Measurements from ENCODE around the gene GPRC5B.

GPRC5B gene, protein sequence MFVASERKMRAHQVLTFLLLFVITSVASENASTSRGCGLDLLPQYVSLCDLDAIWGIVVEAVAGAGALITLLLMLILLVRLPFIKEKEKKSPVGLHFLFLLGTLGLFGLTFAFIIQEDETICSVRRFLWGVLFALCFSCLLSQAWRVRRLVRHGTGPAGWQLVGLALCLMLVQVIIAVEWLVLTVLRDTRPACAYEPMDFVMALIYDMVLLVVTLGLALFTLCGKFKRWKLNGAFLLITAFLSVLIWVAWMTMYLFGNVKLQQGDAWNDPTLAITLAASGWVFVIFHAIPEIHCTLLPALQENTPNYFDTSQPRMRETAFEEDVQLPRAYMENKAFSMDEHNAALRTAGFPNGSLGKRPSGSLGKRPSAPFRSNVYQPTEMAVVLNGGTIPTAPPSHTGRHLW

DNA sequence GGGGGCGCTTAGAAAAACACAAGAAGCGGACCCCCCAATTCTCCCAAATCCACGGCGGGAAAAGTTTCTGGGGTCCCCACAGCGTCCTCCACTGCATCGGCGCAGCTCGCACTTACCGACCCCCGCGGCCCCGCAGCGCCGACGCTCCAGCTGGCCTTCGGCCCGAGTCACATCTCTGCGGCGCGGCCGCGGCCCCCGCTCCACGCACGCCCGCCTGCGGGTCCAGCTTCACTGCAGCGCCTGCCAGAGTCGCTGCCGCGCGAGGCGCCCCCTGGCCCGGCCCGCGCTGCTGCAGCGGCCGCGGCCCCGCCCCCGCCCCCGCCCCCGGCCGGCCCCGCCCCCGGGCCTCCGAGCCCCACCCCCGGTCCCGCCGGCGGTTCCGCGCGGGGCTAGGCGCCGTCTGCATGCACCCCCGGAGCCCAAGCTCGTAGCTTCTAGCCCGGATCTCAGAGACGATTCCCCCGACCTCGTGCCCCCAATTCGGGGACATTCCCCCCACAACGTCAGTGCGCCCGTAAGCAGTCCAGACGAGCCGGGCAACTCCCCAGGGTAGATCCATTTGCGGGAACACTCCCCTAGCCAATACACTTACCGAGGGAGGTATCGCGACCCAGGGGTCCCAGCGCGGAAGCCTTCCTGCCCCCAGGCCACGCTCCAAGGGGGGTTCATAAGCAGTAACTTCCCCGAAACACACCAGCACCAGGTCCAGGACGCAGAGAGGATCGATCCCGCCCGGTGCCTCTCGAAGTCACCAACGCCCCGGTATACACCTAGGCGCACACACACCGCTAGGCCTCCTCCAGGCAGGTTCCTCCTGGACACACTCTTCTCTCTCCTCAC lies at the start of gene GPRC5B:
Gene GPRC5B, minus strand, starts transcription at position 238 of the 840 bp plus-strand sequence. CDS start 12,003 bp downstream, outside the sequence.
- DNase-seq (ENCODE audit: low spot score): no peak

- no peak for DNase-seq (ENCODE audit: low spot score)
These were observed 49.1 kb upstream of the GPRC5B start for GRCh38 chr16:19933740-19934139.

- no peak for DNase-seq (ENCODE audit: low spot score)
These were observed 44.4 kb upstream of the GPRC5B start for GRCh38 chr16:19929062-19929511.

GRCh38 chr16:19928432-19928831 lies 43.8 kb upstream of the GPRC5B start:
- no peak for DNase-seq (ENCODE audit: low spot score)

- peak; percentile 72 for DNase-seq (ENCODE audit: low spot score)
These were observed 42.1 kb upstream of the GPRC5B start for GRCh38 chr16:19926449-19927390.

- no peak for DNase-seq (ENCODE audit: low spot score)
These were observed 38.7 kb upstream of the GPRC5B start for GRCh38 chr16:19923396-19923795.

- no peak for DNase-seq (ENCODE audit: low spot score)
These were observed 34.5 kb upstream of the GPRC5B start for GRCh38 chr16:19919142-19919541.

GRCh38 chr16:19916064-19916463 lies 31.4 kb upstream of the GPRC5B start:
- no peak for DNase-seq (ENCODE audit: low spot score)

DNA sequence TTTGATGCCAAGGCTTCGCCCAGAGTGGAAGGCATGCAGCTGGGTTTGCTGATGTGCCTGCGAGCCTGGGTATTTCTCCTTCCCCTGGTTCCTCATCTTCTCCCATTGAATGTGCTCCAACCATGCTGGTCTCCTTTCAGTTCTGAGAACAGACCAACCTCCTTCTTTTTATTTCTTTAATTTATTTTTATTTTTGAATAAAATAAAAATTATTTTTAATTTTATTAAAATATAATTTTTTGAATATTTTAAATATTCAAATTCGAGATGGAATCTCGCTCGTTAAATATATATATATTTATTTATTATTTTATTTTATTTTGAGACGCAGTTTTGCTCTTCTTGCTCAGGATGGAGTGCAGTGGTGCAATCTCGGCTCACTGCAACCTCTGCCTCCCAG lies 30.2 kb upstream of the GPRC5B start:
- DNase-seq (ENCODE audit: low spot score): no peak

- no peak for DNase-seq (ENCODE audit: low spot score)
These were observed 28.6 kb upstream of the GPRC5B start for GRCh38 chr16:19913340-19913645.

- DNase-seq (ENCODE audit: low spot score): no peak
These were observed 28.0 kb upstream of the GPRC5B start for GRCh38 chr16:19912455-19913339.

- DNase-seq (ENCODE audit: low spot score): no peak
These were observed 27.3 kb upstream of the GPRC5B start for GRCh38 chr16:19911747-19912454.

DNA sequence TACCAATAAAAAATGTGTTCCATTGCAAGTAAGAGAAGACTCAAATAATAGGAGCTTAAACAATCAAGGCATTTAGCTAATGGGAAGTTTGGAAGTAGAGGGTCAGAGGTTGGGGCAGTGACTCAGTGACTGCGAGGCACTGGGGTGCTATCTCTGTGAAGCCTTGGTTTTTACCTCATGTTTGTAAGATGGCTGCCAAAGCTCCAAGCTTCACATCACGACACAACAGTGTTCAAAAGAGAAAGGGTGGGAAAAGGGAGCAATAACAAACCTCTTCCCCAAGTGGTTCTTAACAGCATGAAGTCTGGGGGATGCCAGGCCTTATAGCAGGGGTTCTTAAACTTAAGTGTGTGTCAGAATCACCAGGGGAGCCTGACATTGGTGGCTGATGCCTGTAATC lies 26.6 kb upstream of the GPRC5B start:
- no peak for DNase-seq (ENCODE audit: low spot score)

GRCh38 chr16:19909750-19910322 lies 25.2 kb upstream of the GPRC5B start:
- no peak for DNase-seq (ENCODE audit: low spot score)

- DNase-seq (ENCODE audit: low spot score): no peak
These were observed 24.3 kb upstream of the GPRC5B start for GRCh38 chr16:19908921-19909320.

DNA sequence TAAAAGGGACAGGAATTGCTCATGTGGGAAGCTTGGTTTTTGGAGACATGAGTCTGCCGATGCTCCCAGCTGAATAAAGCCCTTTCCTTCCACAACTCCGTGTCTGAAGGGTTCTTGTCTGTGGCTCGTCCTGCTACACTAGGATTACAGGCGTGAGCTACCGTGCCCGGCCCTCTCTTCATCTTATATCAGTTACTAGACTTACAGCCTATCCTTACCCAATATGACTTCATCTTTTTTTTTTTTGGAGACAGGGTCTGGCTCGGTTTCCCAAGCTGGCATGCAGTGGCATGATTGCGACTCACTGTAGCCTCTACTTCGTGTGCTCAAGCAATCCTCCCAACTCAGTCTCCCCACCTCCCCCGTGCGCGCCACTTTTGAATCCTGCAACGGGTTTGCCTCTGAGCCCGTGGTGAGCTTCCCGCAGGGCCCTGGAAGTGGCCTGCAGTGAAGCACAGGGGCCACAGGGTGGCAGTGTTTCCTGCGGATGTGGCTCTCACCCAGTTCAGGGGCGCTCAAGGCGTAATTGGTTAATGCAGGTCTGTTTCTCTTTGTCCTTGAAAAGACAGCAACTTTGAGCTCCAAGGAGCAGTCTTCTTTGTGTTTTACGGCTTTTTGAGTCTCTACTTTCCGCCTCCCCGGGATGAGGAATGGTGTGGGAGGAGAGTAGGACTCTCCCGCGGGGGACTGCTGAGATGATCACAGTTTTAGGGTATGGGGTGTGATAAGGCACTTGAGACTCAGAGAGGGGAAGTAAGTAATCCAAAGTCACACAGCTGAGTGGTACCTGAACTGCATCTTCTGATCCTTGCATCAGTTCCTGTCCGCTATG lies 22.7 kb upstream of the GPRC5B start:
- peak; percentile 70 for DNase-seq (ENCODE audit: low spot score)

DNA sequence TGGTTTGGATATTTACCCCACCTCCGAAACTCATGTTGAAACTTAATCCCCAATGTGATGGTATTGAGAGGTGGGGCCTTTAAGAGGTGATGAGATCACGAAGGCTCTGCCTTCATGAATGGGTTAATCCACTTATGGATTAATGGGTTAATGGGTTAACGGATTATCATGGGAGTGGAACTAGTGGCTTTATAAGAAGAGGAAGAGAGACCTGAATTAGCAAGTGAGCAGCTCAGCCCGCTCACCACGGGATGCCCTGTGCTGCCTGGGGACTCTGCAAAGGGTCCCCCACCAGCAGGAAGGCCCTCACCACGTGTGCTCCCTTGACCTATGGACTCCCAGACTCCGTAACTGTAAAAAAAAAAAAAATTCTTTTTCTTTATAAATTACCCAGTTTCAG lies 16.5 kb upstream of the GPRC5B start:
- DNase-seq (ENCODE audit: low spot score): no peak

GRCh38 chr16:19899605-19899955 lies 14.9 kb upstream of the GPRC5B start:
- DNase-seq (ENCODE audit: low spot score): no peak

- DNase-seq (ENCODE audit: low spot score): peak; percentile 66
These were observed 14.4 kb upstream of the GPRC5B start for GRCh38 chr16:19898924-19899604.
